Measurements from ENCODE around the gene ITPK1.

DNA sequence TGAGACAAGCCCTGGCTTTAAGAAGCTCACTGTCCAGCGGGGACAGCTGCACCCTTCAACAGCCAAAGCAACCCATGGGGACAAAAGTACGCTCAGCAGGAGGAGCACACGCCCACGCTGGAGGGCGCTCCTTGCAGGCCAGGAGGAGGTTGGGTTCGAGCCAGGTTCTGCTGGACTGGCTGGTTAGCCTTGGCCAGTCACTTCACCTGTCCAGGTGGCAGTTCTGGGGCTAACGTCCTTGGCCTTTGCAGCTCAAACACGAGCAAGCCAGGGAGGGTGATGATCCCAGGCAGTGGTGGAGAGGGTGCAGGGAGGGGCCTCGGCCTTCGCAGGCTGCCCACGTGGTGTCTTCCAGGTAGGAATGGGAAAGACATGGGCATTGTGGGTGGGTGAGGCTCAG is 179.6 kb downstream of the ITPK1 start:
- TF ChIP-seq CTCF (conservative IDR thresholded peaks at IDR 0.05 in 1 of 2, IDR thresholded peaks at IDR 0.05 in 1 of 2; ENCODE audit: extremely low read depth in 1 of 2, insufficient read depth in 1 of 2, low read depth in 1 of 2, low read length in 2 of 2) (no peak), EZH2 (IDR thresholded peaks at IDR 0.05; ENCODE audit: borderline replicate concordance, low read length) (no peak)

All from mammary epithelial cell (primary cell).